HG03045 (cell line): ENCODE results near the gene CHRNA7.
"Not testable (repeated sequence)": the region's sequence is repeated elsewhere in the genome, so short reads cannot be mapped to it uniquely, and the experiment has no call there.

Source experiments
- ATAC-seq: cut with Tn5 transposase; IDR thresholded peaks from one replicate; pipeline ENCODE4 v1.9.1; 2021; ENCODE audit warnings: mild to moderate bottlenecking, moderate library complexity; ENCODE audit not compliant: unreplicated experiment

The CHRNA7 gene

GRCh38 chr15:32166270-32166669, 136.0 kb downstream of the CHRNA7 start:
- ATAC-seq, result not testable (repeated sequence)

- not testable (repeated sequence) for ATAC-seq
These were observed 137.6 kb downstream of the CHRNA7 start for GRCh38 chr15:32167913-32168312.

- ATAC-seq, result not testable (repeated sequence)
These were observed 150.3 kb downstream of the CHRNA7 start for GRCh38 chr15:32180579-32180978.

GRCh38 chr15:32193780-32194179, 163.5 kb downstream of the CHRNA7 start:
- ATAC-seq, result not testable (repeated sequence)

- not testable (repeated sequence) for ATAC-seq
These were observed 165.9 kb downstream of the CHRNA7 start for GRCh38 chr15:32196206-32196605.

GRCh38 chr15:32198938-32199337, 168.6 kb downstream of the CHRNA7 start:
- not testable (repeated sequence) for ATAC-seq

GRCh38 chr15:32209081-32209480, 178.8 kb downstream of the CHRNA7 start:
- ATAC-seq, result not testable (repeated sequence)

GRCh38 chr15:32218666-32219065, 188.4 kb downstream of the CHRNA7 start:
- no peak for ATAC-seq
